ENCODE results near the gene REEP1. TPM values are rescaled to one million over a fixed set of nuclear protein-coding genes. Genes with fewer than 3 reads are reported as not detected.

The REEP1 gene
- total RNA-seq, 1 donor from 2014 or later: not detected

GRCh38 chr2:86272111-86272510 is 65.3 kb downstream of the REEP1 start:
- peaks cover 18% of the 10 kb centered on the region for H3K9me3 Mint-ChIP-seq
- ATAC-seq (ENCODE audit: low read depth) (no peak), DNase-seq (no peak)
- TF ChIP-seq, protein P1, sequence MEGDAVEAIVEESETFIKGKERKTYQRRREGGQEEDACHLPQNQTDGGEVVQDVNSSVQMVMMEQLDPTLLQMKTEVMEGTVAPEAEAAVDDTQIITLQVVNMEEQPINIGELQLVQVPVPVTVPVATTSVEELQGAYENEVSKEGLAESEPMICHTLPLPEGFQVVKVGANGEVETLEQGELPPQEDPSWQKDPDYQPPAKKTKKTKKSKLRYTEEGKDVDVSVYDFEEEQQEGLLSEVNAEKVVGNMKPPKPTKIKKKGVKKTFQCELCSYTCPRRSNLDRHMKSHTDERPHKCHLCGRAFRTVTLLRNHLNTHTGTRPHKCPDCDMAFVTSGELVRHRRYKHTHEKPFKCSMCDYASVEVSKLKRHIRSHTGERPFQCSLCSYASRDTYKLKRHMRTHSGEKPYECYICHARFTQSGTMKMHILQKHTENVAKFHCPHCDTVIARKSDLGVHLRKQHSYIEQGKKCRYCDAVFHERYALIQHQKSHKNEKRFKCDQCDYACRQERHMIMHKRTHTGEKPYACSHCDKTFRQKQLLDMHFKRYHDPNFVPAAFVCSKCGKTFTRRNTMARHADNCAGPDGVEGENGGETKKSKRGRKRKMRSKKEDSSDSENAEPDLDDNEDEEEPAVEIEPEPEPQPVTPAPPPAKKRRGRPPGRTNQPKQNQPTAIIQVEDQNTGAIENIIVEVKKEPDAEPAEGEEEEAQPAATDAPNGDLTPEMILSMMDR (IDR thresholded peaks at IDR 0.05): no peak
- ChIA-PET POLR2A (no interaction called here), CTCF (no interaction called here)
- no peak overlapping the region for H3K27ac Mint-ChIP-seq
- H3K4me1 Mint-ChIP-seq: no peaks in the 10 kb centered on the region
- intact Hi-C loops (cut with micrococcal nuclease): no loop called here
- H3K4me3 Mint-ChIP-seq: no peak overlapping the region
- peaks cover 2% of the 10 kb centered on the region for H3K27me3 Mint-ChIP-seq
- peaks cover 8% of the 10 kb centered on the region for H3K36me3 Mint-ChIP-seq (ENCODE audit: low read depth)

- intact Hi-C loops (cut with micrococcal nuclease): no loop called here
- TF ChIP-seq, protein P1 (IDR thresholded peaks at IDR 0.05): no peak
- DNase-seq (no peak), ATAC-seq (ENCODE audit: low read depth) (no peak)
- ChIA-PET CTCF (no interaction called here), POLR2A (interaction anchor here (0.6 kb wide), 1 partner anchor 287 kb away, joined by 6 read pairs; no protein-coding TSS in a partner anchor)
- Mint-ChIP-seq H3K4me3 (no peak overlapping the region), H3K36me3 (ENCODE audit: low read depth) (peaks cover 8% of the 10 kb centered on the region), H3K9me3 (peaks cover 18% of the 10 kb centered on the region), H3K27me3 (peaks cover 2% of the 10 kb centered on the region), H3K27ac (no peak overlapping the region), H3K4me1 (no peaks in the 10 kb centered on the region)
Measured at GRCh38 chr2:86271248-86271647, 66.2 kb downstream of the REEP1 start.

DNA sequence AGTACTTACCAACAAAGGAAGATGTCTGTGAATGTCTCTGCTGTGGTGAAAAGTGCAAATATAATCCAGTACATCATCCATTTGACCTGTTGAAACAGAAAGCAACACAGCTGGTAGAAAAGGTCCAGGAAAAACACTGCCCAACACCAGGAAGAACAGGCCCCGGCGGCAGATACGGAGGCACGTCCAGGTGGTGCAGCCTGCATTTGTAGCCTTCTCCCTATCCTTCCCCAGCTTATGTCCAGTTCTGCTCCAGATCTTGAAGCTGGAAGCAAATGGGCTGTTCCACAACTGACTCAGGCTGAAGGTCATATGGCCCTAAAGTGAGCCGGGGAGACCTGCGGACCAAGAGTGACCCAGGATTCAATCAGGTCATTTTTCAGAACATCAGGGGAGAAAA is 73.5 kb downstream of the REEP1 start:
- Mint-ChIP-seq H3K27ac (no peak overlapping the region), H3K4me1 (no peaks in the 10 kb centered on the region), H3K36me3 (ENCODE audit: low read depth) (no peaks in the 10 kb centered on the region), H3K27me3 (peaks cover 8% of the 10 kb centered on the region), H3K9me3 (no peaks in the 10 kb centered on the region), H3K4me3 (no peak overlapping the region)
- DNase-seq: no peak
- TF ChIP-seq, protein P1 (IDR thresholded peaks at IDR 0.05): no peak
- POLR2A ChIA-PET: no interaction called here
- CTCF ChIA-PET: no interaction called here
- no peak for ATAC-seq (ENCODE audit: low read depth)
- intact Hi-C loops (cut with micrococcal nuclease): no loop called here

DNA sequence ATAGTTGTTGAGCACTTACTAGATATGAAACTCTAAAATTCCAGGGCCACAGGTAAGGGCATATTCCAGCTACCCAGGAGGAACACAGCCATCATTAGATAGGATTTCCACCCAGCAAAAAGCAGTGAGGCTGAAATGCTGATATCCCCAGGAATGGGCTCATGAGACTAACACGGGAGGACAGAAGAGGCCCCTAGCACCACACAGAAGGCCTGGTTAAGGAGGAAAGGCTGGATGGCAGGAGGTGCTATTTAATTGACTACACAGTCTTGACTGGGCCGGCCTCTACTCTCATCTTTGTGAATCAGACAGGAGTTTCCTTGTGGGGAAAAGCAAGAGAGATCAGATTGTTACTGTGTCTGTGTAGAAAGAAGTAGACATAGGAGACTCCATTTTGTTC is 76.4 kb downstream of the REEP1 start:
- Mint-ChIP-seq H3K27ac (no peak overlapping the region), H3K27me3 (peaks cover 6% of the 10 kb centered on the region), H3K4me3 (no peak overlapping the region), H3K9me3 (no peaks in the 10 kb centered on the region), H3K36me3 (ENCODE audit: low read depth) (no peaks in the 10 kb centered on the region), H3K4me1 (no peaks in the 10 kb centered on the region)
- no peak for ATAC-seq (ENCODE audit: low read depth)
- ChIA-PET CTCF (no interaction called here), POLR2A (no interaction called here)
- no peak for DNase-seq
- intact Hi-C loops (cut with micrococcal nuclease): no loop called here
- TF ChIP-seq, protein P1 (IDR thresholded peaks at IDR 0.05): no peak

GRCh38 chr2:86258106-86258505 is 79.3 kb downstream of the REEP1 start:
- no peak for DNase-seq
- Mint-ChIP-seq H3K27me3 (peaks cover 5% of the 10 kb centered on the region), H3K27ac (no peak overlapping the region), H3K4me1 (no peaks in the 10 kb centered on the region), H3K4me3 (no peak overlapping the region), H3K36me3 (ENCODE audit: low read depth) (no peaks in the 10 kb centered on the region), H3K9me3 (no peaks in the 10 kb centered on the region)
- ChIA-PET POLR2A (no interaction called here), CTCF (no interaction called here)
- ATAC-seq (ENCODE audit: low read depth): no peak
- TF ChIP-seq, protein P1 (IDR thresholded peaks at IDR 0.05): no peak
- intact Hi-C loops (cut with micrococcal nuclease): no loop called here
